Suprapubic skin (tissue), 4 donors: ENCODE data around the gene LRRN4CL.

Source experiments
- POLR2A ChIP-seq, 2 donors: fragments of 450-650 bp; IDR thresholded peaks; one replicate each; pipeline ENCODE4 v1.6.1; 2017; ENCODE audit warnings: antibody characterized with exemption in 2 of 2, mild to moderate bottlenecking in 2 of 2, moderate library complexity in 2 of 2
- POLR2AphosphoS5 ChIP-seq, 3 donors: sonication (generic); formaldehyde crosslinking; IDR thresholded peaks; one replicate each; pipeline ENCODE4 v1.6.1; 2017; ENCODE audit warnings: antibody characterized with exemption in 3 of 3
- TF ChIP-seq, protein P1 (sequence below), 2 donors: fragments of 200-600 bp in 1 of 2; fragments of 450-650 bp in 1 of 2; sonication (generic) in 1 of 2; IDR thresholded peaks; one replicate each; pipeline ENCODE4 v1.5.1; 2016 to 2019; ENCODE audit warnings: antibody characterized with exemption in 2 of 2, mild to moderate bottlenecking in 1 of 2, moderate library complexity in 1 of 2

DNA sequence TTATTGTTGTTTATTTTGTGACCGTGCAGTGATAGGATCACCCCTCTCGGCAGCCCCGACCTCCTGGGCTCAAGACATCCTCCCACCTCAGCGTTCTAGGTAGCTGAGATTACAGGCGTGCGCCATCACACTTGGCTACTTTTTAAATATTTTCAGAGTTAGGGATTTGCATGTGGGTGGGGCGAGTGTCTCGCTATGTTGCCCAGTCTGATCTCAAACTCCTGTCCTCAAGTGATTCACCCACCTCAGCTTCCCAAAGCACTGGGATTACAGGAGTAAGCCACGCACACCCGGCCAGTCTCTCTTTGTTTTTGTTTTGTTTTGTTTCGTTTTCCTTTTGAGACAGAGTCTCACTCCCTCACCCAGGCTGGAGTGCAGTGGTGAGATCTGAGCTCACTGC, 35.0 kb downstream of the LRRN4CL start:
- TF ChIP-seq, protein P1, sequence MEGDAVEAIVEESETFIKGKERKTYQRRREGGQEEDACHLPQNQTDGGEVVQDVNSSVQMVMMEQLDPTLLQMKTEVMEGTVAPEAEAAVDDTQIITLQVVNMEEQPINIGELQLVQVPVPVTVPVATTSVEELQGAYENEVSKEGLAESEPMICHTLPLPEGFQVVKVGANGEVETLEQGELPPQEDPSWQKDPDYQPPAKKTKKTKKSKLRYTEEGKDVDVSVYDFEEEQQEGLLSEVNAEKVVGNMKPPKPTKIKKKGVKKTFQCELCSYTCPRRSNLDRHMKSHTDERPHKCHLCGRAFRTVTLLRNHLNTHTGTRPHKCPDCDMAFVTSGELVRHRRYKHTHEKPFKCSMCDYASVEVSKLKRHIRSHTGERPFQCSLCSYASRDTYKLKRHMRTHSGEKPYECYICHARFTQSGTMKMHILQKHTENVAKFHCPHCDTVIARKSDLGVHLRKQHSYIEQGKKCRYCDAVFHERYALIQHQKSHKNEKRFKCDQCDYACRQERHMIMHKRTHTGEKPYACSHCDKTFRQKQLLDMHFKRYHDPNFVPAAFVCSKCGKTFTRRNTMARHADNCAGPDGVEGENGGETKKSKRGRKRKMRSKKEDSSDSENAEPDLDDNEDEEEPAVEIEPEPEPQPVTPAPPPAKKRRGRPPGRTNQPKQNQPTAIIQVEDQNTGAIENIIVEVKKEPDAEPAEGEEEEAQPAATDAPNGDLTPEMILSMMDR (IDR thresholded peaks at IDR 0.05): no peak
- TF ChIP-seq POLR2A (IDR thresholded peaks at IDR 0.05) (no peak), POLR2AphosphoS5 (IDR thresholded peaks at IDR 0.05) (no peak)
